GM19328 (cell line): ENCODE data around the gene SLC24A4.

ENCODE experiments used
- ATAC-seq: cut with Tn5 transposase; IDR thresholded peaks from one replicate; pipeline ENCODE4 v1.9.1; 2021; ENCODE audit warnings: mild to moderate bottlenecking, moderate library complexity; ENCODE audit not compliant: unreplicated experiment

The SLC24A4 gene

DNA sequence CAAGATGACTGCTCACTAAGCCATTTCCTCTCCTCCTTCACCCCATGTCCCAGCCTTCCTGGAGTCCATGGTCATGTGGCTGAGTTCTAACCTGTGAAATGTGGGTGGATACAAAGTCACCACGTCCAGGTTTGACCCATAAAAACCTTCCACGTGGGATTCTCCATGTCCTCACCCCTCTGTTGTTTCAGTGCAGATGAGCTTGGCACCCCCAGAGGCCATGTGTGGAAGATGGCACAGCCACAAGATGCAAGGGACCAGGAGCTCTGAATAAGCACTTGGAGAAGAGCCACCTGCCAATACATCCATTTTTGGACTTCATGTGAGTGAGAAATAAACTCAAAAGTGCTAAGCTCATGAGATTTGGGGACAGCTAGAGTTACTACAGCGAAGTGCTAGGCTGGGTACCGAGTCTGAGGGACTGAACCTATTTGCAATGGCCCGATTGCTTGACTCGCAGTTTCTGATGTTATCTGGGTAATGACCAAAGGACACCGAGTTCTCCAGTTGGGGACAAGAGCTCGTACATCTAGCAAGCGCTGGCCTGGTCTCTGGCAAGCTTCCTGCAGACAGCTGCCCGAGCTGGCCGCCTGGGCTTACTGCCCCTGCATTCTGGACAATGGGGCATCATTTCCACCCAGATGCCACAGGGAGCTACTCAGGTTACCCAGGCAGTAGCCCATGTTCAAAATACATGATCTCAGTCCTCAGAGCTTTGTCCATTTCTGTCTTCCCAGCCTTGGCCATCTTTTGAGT, 7.7 kb upstream of the SLC24A4 start:
- ATAC-seq, result no peak

- ATAC-seq, result no peak
Measured at GRCh38 chr14:92316176-92316575, 6.8 kb upstream of the SLC24A4 start.

DNA sequence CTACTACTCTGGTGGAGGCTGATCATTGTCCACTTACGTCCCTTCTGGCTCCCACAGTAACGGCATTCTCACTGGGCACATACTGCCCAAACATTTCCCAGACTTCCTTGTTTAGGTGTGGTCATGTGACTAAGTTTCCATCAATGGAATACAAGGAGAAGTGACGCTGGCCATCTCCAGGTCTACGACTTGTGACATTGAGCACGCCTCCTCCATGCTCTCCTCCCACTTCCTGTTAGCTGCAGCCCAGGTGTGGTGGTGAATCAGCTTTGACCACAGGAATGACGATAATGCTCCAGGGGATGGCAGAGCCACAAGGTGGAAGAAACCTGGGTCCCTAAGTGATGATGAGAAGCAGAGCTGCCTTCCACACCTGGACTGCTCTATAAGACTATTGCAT, 6.0 kb upstream of the SLC24A4 start:
- ATAC-seq, result no peak

DNA sequence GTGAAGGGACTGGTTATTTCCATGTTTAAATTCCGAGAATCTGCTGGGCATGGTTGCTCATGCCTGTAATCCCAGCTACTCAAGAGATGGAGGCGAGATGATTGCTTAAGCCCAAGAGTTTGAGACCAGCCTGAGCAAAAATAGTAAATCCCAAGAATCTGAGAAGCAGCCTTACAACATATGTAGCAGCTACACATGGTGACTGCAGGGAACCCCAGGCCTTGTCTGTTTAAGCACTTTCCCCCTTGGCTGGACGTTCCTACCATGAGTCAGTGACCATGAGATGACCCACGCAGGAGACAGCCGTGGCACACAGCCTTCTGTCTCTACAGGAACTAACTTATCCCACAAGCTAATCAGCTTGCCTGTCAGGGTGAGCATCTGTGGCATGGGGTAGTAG, 5.5 kb upstream of the SLC24A4 start:
- no peak for ATAC-seq

GRCh38 chr14:92321701-92322100, 1.3 kb upstream of the SLC24A4 start:
- ATAC-seq, result no peak

DNA sequence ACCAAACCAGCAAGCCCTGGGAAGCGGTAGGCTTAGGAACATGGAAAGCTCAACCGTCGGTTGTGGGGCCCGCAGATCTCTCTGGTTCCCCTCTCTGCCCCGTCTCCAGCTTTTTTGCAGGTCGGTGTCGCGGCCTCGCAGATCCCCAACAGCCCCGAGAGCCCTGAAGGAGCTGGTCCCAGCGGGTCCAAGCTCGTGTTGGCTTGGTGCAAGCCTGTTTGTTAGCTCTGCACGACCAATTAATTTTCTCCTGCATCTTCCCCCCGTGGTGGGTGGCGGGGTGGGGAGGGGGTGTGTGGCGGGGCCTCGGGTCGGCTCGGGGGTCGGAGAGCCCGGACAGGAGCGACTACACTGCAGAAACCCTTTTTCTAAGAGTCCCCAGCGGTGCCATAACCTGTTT, 449 bp upstream of the SLC24A4 start:
- no peak for ATAC-seq

DNA sequence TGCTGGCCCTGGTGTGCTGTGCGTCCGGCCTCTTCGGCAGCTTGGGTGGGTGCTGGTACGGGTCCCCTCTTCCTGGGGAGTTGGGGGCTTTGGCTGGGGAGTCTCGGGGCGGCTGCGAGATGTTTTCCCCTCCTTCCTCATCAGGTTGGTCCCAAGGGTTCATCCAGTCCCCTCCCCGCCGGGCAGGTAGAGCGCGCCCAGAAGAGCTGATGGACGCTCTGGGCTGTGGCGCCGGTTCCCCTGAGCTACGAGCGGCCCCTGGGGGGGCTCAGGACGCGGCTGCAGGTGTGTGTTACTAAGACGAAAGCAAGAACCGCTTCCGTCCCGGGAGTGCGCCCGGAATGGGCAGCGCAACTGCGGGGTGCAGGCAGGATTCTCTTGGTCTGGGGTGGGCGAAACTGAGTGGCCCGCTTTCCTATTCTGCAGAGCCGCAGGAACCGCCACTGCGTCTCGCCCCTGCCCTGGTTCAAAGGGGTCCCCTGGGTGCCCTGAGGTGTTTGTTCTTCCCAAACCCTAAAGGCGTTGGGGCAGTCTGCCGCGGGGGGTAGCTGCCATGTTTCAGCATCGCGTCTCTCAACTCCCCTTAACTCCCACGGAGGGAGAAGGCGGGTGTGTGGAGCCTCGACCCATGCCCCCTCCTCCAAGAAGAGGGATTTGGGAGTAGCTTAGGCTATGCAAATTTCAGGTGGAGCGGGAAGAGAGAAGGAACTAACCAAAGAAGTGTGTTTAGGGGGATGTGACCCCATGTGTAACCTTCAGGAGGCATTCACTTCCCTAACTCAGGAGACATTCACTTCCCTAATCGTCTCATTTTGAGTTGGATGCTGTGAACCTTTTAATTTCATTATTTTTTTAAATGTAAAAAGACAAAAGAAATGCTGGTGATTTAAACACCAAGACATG, 1.2 kb downstream of the SLC24A4 start:
- no peak for ATAC-seq

DNA sequence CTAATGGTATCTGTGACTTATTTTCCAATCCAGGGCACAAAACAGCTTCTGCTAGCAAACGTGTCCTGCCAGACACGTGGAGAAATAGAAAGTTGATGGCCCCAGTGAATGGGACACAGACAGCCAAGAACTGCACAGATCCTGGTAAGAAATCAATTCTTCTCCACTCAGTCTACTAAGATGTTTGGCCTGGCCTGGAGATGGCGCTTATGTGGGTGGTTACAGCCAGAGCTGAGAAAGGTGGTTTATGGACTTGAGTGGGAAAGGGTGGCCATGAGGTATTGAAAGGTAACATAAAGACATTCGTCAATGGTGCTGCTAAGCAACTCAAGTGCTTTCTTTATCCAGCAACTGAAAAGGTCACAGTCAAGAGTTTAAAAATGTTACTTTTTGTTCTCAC, 2.9 kb downstream of the SLC24A4 start:
- ATAC-seq, result no peak

DNA sequence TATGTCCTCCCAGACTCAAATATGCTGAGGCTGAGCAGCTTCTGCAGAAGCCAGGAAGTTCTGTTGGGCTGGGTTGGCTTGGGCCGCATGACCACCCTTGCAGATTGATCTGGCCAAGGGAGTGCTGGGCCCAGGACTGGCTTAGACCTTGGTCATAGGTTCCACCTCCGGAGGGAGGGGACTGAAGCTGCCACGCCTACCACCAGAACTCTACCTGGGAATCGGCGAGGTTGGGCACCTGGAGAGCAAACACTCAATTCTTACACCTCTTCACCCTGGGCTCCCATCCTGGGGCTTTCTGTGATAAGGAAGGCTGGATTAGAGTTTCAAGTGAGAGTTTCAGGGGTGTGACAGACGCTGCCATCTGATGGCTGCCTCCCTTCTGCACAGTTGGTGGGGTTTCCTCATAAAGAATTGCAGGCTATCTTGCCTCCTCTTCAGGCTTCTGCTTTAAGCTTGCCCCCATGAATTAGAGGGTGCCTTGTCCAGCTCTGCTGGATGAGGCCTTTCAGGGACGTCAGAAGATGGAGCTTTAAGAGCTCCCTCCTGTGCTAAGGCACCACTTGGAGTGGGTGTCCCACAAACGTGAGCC, 5.8 kb downstream of the SLC24A4 start:
- ATAC-seq, result no peak

DNA sequence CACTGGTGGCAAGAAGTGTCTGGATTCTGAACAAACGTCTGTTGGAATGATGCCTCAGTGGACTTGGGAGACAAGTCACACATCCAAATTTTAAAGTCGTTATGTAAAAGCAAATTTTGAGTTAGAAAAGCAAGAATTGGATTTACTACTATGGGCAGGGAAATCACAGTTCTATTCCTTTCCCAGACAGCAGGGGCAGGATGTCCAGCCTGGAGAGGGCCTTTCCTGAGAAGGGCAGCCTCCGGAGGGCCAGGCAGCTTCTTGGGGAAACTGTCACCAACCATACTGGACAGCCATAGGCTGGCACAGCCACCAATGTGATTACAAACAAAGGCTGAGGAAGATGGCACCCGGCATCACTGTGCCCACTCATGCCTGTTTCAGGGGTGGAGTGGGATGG, 11.1 kb downstream of the SLC24A4 start:
- no peak for ATAC-seq

- ATAC-seq, result no peak
Measured at GRCh38 chr14:92336363-92336762, 13.4 kb downstream of the SLC24A4 start.

GRCh38 chr14:92339426-92339825, 16.5 kb downstream of the SLC24A4 start:
- ATAC-seq, result no peak

- no peak for ATAC-seq
Measured at GRCh38 chr14:92340071-92340470, 17.1 kb downstream of the SLC24A4 start.

DNA sequence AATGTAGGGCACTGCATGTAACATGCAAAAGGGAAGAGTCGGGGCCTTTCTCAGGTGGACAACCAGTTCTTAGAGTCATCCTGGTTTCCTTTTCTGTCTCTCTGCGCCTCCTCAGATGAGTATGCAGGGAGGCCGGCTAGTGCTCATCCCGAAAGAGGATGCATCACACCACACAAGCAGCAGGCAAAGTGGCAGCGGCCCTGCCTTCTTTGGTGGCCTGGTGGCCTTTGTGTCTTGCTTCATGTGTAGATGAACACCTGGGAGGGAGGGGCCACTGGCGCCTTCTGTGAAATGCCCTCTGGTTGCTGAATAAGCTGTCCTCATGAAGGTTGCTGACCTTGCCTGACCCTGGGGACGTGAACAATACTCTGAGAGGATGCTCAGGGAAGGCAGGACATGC, 18.0 kb downstream of the SLC24A4 start:
- no peak for ATAC-seq

DNA sequence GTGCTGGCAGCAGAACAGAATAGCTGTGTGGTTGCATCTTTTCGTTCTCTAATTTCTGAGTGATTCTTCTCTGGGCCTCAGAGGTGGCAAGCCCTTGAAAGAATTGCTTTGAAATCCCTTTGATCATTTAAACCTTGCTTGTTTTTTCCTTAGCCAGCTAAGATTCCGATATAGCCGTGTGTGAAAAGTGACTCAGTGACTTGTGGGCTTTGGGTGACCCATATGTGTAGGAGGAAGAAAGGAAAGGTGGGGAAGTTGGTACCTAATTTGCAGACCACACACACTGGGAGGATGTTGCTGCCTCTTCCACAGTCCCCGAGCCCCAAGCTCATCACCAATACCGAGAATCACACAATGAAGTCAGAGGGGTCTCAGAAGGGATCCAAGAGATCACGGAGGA, 18.8 kb downstream of the SLC24A4 start:
- no peak for ATAC-seq

DNA sequence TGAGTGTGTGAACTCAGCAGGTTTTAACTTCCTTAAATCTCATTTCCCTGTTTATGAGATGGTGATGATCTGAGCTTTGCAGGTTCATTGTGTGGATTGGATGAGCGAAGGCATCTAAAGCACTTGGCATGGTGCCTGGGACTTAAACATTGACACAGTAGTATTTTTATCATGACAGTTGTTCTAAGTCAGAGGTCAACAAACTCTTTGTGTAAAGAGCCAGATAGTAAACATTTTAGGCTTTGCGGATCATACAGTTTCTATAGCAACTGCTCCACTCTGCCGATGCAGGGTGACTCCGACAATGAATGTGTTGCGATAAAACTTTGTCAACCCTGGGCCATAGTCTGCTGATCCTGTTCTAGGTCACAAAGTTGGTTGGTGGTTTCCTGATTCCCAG, 25.2 kb downstream of the SLC24A4 start:
- ATAC-seq, result no peak

- ATAC-seq, result no peak
Measured at GRCh38 chr14:92351750-92352149, 28.8 kb downstream of the SLC24A4 start.

DNA sequence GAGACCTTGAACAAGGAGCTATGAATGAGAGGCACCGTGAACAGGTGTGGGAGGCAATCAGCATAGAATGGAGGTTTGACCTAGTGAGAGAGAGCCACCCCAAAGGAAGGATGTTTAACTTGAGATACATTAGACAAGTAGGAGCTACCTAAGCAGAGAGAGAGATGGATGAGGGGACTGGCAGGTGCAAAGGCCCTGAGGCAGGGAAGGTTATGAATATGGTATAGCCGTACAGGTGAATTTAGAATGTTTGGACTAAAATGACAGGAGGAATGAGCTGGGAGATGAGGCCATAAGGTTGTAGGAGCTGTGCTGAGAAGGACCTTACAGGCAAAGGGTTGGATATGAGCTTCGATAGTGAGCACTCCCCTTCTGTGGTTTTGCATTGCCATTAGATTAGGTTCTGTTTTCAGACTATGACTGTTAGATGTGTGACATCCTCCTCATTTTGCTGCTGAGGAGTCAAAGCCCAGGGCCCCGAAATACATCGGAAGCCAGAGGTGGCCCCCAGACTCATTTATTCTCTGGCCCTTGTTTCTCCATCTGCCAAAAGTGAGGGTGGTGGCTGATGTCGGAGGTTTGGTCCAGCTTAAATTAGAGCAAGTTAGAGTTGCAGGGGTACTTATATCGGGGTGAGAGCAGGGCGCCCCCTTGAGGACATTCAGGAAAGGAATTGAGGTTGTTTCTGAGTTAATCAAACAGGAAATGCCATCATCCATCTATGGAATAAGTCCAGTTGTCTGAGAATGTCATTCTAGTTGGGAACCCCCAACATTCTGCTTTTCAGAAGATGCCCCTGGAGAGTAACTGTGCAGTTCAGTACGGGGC, 29.4 kb downstream of the SLC24A4 start:
- ATAC-seq, result no peak

- ATAC-seq, result no peak
Measured at GRCh38 chr14:92353447-92353846, 30.5 kb downstream of the SLC24A4 start.

DNA sequence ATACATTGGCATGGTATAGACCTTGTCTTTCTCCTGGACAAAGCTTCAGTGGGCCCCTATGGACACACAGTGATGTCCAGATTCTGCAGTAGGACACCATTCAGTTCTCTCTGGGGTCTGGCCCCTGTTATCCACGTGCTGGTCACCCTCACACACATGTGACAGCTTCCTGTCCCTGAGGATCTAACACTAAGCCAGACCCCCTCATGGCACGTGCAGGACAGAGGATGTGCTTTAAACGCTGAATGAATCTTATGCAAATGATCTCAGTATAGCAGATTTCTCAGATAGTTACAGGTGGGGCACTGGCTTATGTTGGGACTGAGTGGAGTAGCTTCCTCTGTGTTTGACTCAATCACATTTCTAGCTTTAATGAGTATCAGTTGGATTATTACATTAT, 33.7 kb downstream of the SLC24A4 start:
- no peak for ATAC-seq
